ENCODE measurements around the gene ALS2CL. TPM values are rescaled to one million over a fixed set of nuclear protein-coding genes. Genes with fewer than 3 reads are reported as not detected.

The ALS2CL gene
- total and polyA plus RNA-seq, 2 donors (not counting 3 experiments of a cell fraction or from before 2014, with no cell fraction given) = 7.8 to 10.1 TPM

GRCh38 chr3:46661776-46662766 is 31.4 kb downstream of the ALS2CL start:
- H3K9me1 ChIP-seq (replicated peaks; ENCODE audit: control insufficient read depth, extremely low read depth, insufficient read depth, low read length) = no peaks in the 10 kb centered on the region
- no peaks in the 10 kb centered on the region for H3K4me1 ChIP-seq (ENCODE audit: control insufficient read depth, extremely low read depth, insufficient read depth, low read length)
- dilution Hi-C loops (cut with MboI; ENCODE audit: extremely low pct_ligation_motif_present, low sequenced_read_pairs) (no loop called here), intact Hi-C loops (cut with micrococcal nuclease) (no loop called here)
- no peak overlapping the region for H2AFZ ChIP-seq (ENCODE audit: low read depth, low read length)
- H3K27me3 ChIP-seq (ENCODE audit: control insufficient read depth in 2 of 2, insufficient read depth in 2 of 2, low read length in 2 of 2) = no peaks in the 10 kb centered on the region
- ChIA-PET POLR2A (no interaction called here), CTCF (interaction anchor here (1.0 to 2.7 kb wide), 2 partner anchors 32 to 173 kb away, joined by 3 to 14 read pairs; no protein-coding TSS in a partner anchor)
- H4K20me1 ChIP-seq (replicated peaks; ENCODE audit: control insufficient read depth, extremely low read depth, insufficient read depth, low read length) = no peaks in the 10 kb centered on the region
- H3K4me3 ChIP-seq (replicated peaks in 1 of 3; ENCODE audit: insufficient read depth in 1 of 3, low read depth in 1 of 3, low read length in 3 of 3) = no peak overlapping the region
- no peak overlapping the region for H3K4me2 ChIP-seq (ENCODE audit: insufficient read depth, low read length)
- no peak for DNase-seq (ENCODE audit: low read depth, low spot score)
- H3K9me3 ChIP-seq (replicated peaks; ENCODE audit: control insufficient read depth, insufficient read depth, low read length) = no peaks in the 10 kb centered on the region
- no peak overlapping the region for H3K9ac ChIP-seq (replicated peaks; ENCODE audit: extremely low read depth, insufficient read depth, low read length)
- H3K27ac ChIP-seq (ENCODE audit: insufficient read depth, low read depth, low read length) = no peak overlapping the region
- FAIRE-seq = no peak
- no peaks in the 10 kb centered on the region for H3K79me2 ChIP-seq (ENCODE audit: control insufficient read depth, insufficient read depth, low read length)
- H3K36me3 ChIP-seq (ENCODE audit: control insufficient read depth in 2 of 2, extremely low read depth in 1 of 2, insufficient read depth in 2 of 2, low read length in 2 of 2) = no peaks in the 10 kb centered on the region
- TF ChIP-seq EZH2 (IDR thresholded peaks at IDR 0.05; ENCODE audit: borderline replicate concordance, low read depth, low read length, severe bottlenecking) = no peak
- no peak for TF ChIP-seq FOS (IDR thresholded peaks at IDR 0.05; ENCODE audit: borderline replicate concordance, insufficient read depth, low read length)
- TF ChIP-seq POLR2AphosphoS5 (IDR thresholded peaks at IDR 0.05; ENCODE audit: insufficient read depth, low read depth, low read length) = no peak
- no peak for TF ChIP-seq CTCF (IDR thresholded peaks at IDR 0.05; ENCODE audit: extremely low read depth in 1 of 2, insufficient read depth in 1 of 2, low read depth in 1 of 2, low read length in 2 of 2)
- no peak for TF ChIP-seq MYC (IDR thresholded peaks at IDR 0.05; ENCODE audit: low read depth, low read length)
- TF ChIP-seq POLR2A (IDR thresholded peaks at IDR 0.05; ENCODE audit: low read depth, low read length) = no peak
- TF ChIP-seq MAX (IDR thresholded peaks at IDR 0.05; ENCODE audit: insufficient read depth, insufficient read length) = no peak
- TF ChIP-seq JUN (IDR thresholded peaks at IDR 0.05; ENCODE audit: borderline replicate concordance, insufficient read depth, insufficient read length, low read depth) = no peak
- no peak for TF ChIP-seq GATA2 (IDR thresholded peaks at IDR 0.05; ENCODE audit: insufficient read depth, insufficient read length, low read depth, low read length)
- no TSS peak for BruUV-seq (replicated peaks)

Measured in endothelial cell of umbilical vein (primary cell).